Stimulated activated CD4-positive, alpha-beta T cell treated with anti-CD3 and anti-CD28 coated beads, Interleukin-2, amount 100 ng/mL, for 24 hours (primary cell): ENCODE results near the gene YTHDC2.
A peak's percentile ranks its signal among the peaks of the same experiment; 100 is the strongest.

ENCODE experiments used
- DNase-seq, 2 donors: peaks; one replicate each; pipeline ENCODE4 v3.0.0-alpha.2; 2020

The YTHDC2 gene

GRCh38 chr5:113606298-113607134 is 93.0 kb downstream of the YTHDC2 start:
- DNase-seq = peak; percentile 19 to 43

GRCh38 chr5:113607361-113607760 is 93.9 kb downstream of the YTHDC2 start:
- DNase-seq = no peak

DNA sequence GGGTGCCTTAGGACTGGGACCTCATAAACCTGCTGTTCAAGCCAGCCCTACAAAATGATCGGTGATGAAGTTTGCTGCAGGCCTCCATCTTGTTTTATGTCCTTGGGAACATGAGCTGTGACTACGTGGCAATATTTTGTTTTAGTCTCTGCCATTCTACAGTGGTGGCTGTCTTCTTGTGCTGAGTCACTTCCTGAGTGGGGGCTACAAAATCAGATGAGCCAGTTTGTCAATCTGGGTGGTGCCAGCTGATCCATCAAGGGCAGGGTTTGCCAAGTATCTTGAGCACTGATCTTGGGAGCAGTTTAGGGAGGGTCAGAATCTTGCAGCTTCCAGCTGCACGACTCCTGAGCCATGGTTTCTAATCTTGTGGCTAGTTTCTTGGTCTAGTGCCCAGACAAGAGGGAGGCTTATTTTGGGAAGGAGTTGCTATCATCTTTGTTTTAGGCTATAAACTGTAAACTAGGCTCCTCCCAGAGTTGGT is 94.7 kb downstream of the YTHDC2 start:
- DNase-seq = no peak

GRCh38 chr5:113612060-113612496 is 98.6 kb downstream of the YTHDC2 start:
- no peak for DNase-seq

- DNase-seq = no peak
These were observed 100.7 kb downstream of the YTHDC2 start for GRCh38 chr5:113614191-113614590.

DNA sequence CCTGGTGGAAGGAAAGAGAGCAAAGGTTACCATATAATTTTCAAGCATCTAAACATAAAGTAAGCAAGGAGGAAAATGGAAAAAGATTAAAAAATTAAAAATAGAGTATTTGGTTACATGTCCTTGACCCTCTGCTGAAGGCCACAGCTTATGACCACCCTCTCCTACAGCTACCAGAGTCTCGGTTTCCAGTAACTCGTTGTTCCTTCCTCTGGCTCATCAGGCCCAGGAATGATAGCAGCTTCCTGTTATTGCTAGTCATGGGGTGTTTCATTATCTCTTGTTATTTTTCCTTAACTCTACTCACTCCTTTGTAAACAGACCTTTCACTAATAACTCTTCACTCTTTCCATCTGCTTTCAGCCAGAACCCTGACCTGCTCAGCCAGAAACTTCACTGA is 102.2 kb downstream of the YTHDC2 start:
- DNase-seq = no peak

- no peak for DNase-seq
These were observed 103.8 kb downstream of the YTHDC2 start for GRCh38 chr5:113617191-113617796.

DNA sequence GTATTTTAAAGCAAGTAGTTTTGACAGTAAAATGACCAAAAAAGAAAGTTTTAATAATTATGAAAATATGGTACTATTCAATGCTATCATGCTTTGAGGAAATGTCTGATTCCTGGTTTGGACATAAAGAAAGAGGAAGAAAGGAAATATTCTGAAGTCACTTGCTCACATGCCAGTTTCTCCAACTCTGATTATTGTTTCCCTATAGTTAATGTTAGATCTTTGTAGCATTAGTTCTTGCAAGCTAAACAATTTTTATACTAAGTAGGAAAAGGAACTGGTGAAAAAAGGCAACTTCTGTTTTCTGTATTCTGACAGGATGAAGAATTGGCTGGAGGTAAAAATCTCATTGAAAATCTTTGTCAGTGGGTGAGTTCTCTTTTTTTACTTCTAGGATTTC is 119.5 kb downstream of the YTHDC2 start:
- DNase-seq = no peak

DNA sequence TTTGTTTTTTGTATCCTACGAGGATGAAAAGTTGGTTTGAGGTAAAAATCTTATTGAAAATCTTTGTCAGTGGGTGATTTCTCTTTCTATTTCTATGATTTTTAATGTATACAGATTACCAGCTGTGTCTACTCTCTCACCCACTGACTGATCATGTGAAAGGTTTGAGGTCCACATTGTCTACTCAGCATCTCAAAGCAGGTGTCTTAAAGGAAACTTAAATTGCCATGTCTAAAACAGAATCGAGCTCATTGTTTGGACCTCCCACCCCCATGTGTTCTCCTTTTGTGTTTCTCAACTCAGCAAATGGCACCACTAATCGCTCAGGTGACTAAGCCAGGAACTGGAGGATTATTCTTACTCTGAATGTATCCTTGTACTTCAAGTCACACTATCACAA is 121.5 kb downstream of the YTHDC2 start:
- no peak for DNase-seq

- DNase-seq = no peak
These were observed 128.2 kb downstream of the YTHDC2 start for GRCh38 chr5:113641715-113642114.
